ENCODE data around the gene ZKSCAN4.

The ZKSCAN4 gene

DNA sequence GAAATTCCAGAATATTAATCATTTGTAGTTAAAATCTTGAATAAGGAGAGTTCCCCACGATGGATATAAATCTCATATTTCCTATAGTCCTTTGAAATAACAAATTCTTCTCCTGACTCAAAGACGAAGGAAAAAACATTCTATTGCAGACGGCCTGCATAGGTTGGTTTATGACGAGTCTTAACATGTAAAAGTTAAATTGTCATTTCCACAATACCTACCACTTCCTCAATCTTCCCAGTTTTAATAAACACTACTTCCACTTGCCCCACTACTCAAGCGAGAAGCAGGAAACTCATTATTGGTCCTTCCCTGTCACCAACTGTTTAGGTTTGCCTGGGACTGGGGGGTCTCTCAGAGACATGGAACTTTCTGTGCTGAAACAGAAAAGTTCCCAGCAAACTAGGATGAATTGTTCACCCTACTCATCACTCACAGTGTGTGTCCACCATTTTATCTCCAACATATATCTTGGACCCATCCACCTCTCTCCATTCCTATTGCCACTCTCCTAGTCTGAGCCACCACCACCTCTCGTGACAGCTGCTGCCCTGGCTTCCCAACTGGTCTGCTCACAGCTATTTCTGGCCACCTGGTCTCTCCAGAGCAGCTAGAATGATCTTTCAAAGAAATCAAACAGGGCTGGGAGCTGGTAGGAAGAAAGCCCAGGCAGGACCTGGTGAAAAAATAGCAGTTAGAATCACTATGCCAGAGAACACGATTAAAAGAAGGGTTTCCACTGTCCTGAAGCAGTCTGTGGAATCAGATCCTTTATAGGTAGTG lies 42.1 kb downstream of the ZKSCAN4 start:
- no peak for DNase-seq (ENCODE audit: low read depth in 1 of 2, low spot score in 1 of 2)

GRCh38 chr6:28208111-28208659 lies 43.9 kb downstream of the ZKSCAN4 start:
- no peak for DNase-seq (ENCODE audit: low read depth in 1 of 2, low spot score in 1 of 2)

- DNase-seq (ENCODE audit: low read depth in 1 of 2, low spot score in 1 of 2), result no peak
These were observed 44.5 kb downstream of the ZKSCAN4 start for GRCh38 chr6:28207510-28208110.

- no peak for DNase-seq (ENCODE audit: low read depth in 1 of 2, low spot score in 1 of 2)
These were observed 45.0 kb downstream of the ZKSCAN4 start for GRCh38 chr6:28206928-28207509.

DNA sequence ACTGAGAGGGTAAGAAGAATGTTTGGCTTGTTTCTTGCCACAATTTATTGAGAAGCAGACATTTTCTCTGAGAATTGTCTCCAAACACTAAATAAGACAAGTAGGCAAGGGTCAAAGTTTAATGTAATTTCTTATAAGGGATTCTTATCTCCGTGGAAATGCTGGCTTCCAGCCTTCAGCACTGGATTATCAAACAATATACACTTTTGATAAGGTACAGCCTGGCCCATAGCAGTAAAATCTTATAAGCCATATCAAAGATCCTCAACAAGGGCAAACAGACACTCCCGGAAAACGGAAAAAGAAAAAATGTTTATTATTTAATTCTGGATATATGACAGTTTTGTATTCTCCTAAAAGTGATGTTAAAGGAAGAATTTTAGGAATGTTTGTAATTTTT lies 45.5 kb downstream of the ZKSCAN4 start:
- no peak for DNase-seq (ENCODE audit: low read depth in 1 of 2, low spot score in 1 of 2)

DNA sequence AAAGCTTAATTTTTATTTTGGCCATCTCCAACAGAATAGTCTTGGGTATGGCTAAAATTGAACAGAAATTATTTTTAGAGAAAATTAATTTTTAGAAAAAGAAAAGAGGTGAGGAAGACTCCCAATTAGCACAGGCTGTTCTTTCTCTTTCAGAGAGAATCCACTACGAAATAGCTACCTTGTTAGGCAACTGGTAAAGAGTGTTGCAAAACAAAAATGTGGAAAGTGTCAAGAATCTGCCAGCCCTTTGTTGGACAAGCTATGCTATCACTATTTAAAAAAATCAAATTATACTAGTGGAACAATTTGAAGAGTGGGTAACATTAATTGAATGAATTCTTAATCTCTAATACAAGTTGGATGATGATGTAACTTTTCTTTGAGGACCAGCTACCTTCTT lies 46.2 kb downstream of the ZKSCAN4 start:
- no peak for DNase-seq (ENCODE audit: low read depth in 1 of 2, low spot score in 1 of 2)

DNA sequence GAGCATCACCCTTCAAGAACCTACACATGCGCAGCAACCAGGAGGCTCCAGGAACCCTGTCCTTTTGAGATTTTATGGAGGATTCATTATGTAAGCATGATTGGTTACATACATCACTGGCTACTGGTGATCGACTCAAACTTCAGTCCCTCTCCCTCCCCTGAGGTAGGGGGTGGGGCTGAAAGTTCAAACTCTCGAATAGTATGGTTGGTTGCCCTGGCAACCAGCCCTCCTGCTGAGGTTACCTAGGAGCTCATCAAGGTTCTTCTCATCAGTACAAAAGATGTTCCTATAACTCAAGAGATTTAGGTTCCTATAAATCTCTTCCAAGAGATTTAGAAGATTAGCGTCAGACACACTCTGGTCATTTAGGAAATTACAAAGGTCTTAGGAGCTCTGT lies 48.9 kb downstream of the ZKSCAN4 start:
- DNase-seq (ENCODE audit: low read depth in 1 of 2, low spot score in 1 of 2), result no peak

DNA sequence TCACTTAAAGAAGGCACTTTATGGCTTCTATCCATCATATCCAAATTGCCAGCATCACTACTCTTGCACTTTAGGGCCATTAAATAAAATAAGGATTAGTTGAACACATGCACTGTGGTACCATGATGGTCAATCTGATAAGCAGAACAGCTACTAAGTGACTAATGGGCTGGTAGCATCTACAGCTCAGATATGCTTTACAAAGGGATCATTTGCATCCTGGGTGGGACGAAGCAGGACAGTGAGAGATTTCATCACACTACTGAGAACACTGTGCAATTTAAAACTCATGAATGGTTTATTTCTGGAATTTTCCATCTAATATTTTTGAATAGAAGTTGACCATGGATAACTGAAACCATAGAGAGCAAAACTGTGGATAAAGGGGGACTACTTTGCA lies 52.0 kb downstream of the ZKSCAN4 start:
- DNase-seq (ENCODE audit: low read depth in 1 of 2, low spot score in 1 of 2), result no peak
